C4-2B (cell line): ENCODE measurements around the gene PRUNE2.

ENCODE experiments used
- CTCF ChIP-seq: fragments of 450-650 bp; conservative IDR thresholded peaks from 2 replicates; pipeline ENCODE4 v1.5.1; 2017; ENCODE audit warnings: mild to moderate bottlenecking
- ZFX ChIP-seq: fragments of 450-650 bp; IDR thresholded peaks from 2 replicates; pipeline ENCODE4 v1.6.1; 2017

GRCh38 chr9:76852026-76852425 lies 53.9 kb downstream of the PRUNE2 start:
- no peak for TF ChIP-seq CTCF
- no peak for TF ChIP-seq ZFX
